T-helper 9 cell (primary cell): ENCODE data around the gene PPP1R37.

ENCODE experiments used
- DNase-seq: peaks from one replicate; pipeline ENCODE4 v3.0.0-alpha.2; 2020

PPP1R37 gene

GRCh38 chr19:45140533-45140932 is 47.6 kb downstream of the PPP1R37 start:
- DNase-seq, result no peak

- DNase-seq, result no peak
Observed at GRCh38 chr19:45141203-45141900, 48.4 kb downstream of the PPP1R37 start.

- DNase-seq, result no peak
Observed at GRCh38 chr19:45142016-45142725, 49.2 kb downstream of the PPP1R37 start.

GRCh38 chr19:45142726-45143110 is 49.7 kb downstream of the PPP1R37 start:
- DNase-seq, result no peak

- DNase-seq, result no peak
Observed at GRCh38 chr19:45144431-45145269, 51.7 kb downstream of the PPP1R37 start.

- DNase-seq, result no peak
Observed at GRCh38 chr19:45145270-45146189, 52.6 kb downstream of the PPP1R37 start.

GRCh38 chr19:45146251-45146650 is 53.3 kb downstream of the PPP1R37 start:
- DNase-seq, result no peak

- no peak for DNase-seq
Observed at GRCh38 chr19:45146741-45147205, 53.8 kb downstream of the PPP1R37 start.

GRCh38 chr19:45147835-45148676 is 55.1 kb downstream of the PPP1R37 start:
- DNase-seq, result no peak

- no peak for DNase-seq
Observed at GRCh38 chr19:45149129-45149528, 56.1 kb downstream of the PPP1R37 start.

- DNase-seq, result no peak
Observed at GRCh38 chr19:45150180-45150579, 57.2 kb downstream of the PPP1R37 start.

- no peak for DNase-seq
Observed at GRCh38 chr19:45150751-45151281, 57.8 kb downstream of the PPP1R37 start.

GRCh38 chr19:45151320-45151719 is 58.3 kb downstream of the PPP1R37 start:
- DNase-seq, result no peak

GRCh38 chr19:45151821-45152503 is 59.0 kb downstream of the PPP1R37 start:
- DNase-seq, result no peak

- DNase-seq, result peak; percentile 22
Observed at GRCh38 chr19:45152504-45153338, 59.7 kb downstream of the PPP1R37 start.

GRCh38 chr19:45153339-45154063 is 60.5 kb downstream of the PPP1R37 start:
- DNase-seq, result peak; percentile 26

- DNase-seq, result no peak
Observed at GRCh38 chr19:45154064-45154827, 61.3 kb downstream of the PPP1R37 start.
